Activated naive CD4-positive, alpha-beta T cell treated with anti-CD3 and anti-CD28 coated beads, Interleukin-2, amount 50 U/mL, for 24 hours (primary cell): Measurements from ENCODE around the gene STK38L.

ENCODE experiments used
- H3K27ac Mint-ChIP-seq: one replicate; pipeline ENCODE4 v1.8.0; 2021; ENCODE audit warnings: mild to moderate bottlenecking, mixed read lengths
- H3K27me3 Mint-ChIP-seq: one replicate; pipeline ENCODE4 v1.8.0; 2021; ENCODE audit warnings: mixed read lengths
- H3K36me3 Mint-ChIP-seq: one replicate; pipeline ENCODE4 v1.8.0; 2021; ENCODE audit warnings: mixed read lengths
- H3K4me1 Mint-ChIP-seq: one replicate; pipeline ENCODE4 v1.8.0; 2021; ENCODE audit warnings: mixed read lengths
- H3K4me3 Mint-ChIP-seq: one replicate; pipeline ENCODE4 v1.8.0; 2021; ENCODE audit warnings: mild to moderate bottlenecking, mixed read lengths
- H3K9me3 Mint-ChIP-seq: one replicate; pipeline ENCODE4 v1.8.0; 2021; ENCODE audit warnings: mixed read lengths

STK38L gene

GRCh38 chr12:27309293-27309994 is 65.4 kb downstream of the STK38L start:
- Mint-ChIP-seq H3K27me3 (no peaks in the 10 kb centered on the region), H3K4me1 (peaks cover 7% of the 10 kb centered on the region), H3K4me3 (no peak overlapping the region), H3K9me3 (no peaks in the 10 kb centered on the region), H3K27ac (no peak overlapping the region), H3K36me3 (peaks cover 3% of the 10 kb centered on the region)

GRCh38 chr12:27309995-27310315 is 65.9 kb downstream of the STK38L start:
- peaks cover 3% of the 10 kb centered on the region for H3K36me3 Mint-ChIP-seq
- H3K9me3 Mint-ChIP-seq, result no peaks in the 10 kb centered on the region
- H3K4me1 Mint-ChIP-seq, result peaks cover 7% of the 10 kb centered on the region
- H3K27ac Mint-ChIP-seq, result no peak overlapping the region
- no peak overlapping the region for H3K4me3 Mint-ChIP-seq
- H3K27me3 Mint-ChIP-seq, result no peaks in the 10 kb centered on the region

- Mint-ChIP-seq H3K4me1 (no peaks in the 10 kb centered on the region), H3K36me3 (peaks cover 6% of the 10 kb centered on the region), H3K9me3 (no peaks in the 10 kb centered on the region), H3K27me3 (no peaks in the 10 kb centered on the region), H3K4me3 (no peak overlapping the region), H3K27ac (no peak overlapping the region)
Observed at GRCh38 chr12:27316947-27317346, 72.9 kb downstream of the STK38L start.

GRCh38 chr12:27319409-27319808 is 75.3 kb downstream of the STK38L start:
- Mint-ChIP-seq H3K27ac (no peak overlapping the region), H3K4me3 (no peak overlapping the region), H3K27me3 (no peaks in the 10 kb centered on the region), H3K36me3 (peaks cover 3% of the 10 kb centered on the region), H3K4me1 (no peaks in the 10 kb centered on the region), H3K9me3 (no peaks in the 10 kb centered on the region)

DNA sequence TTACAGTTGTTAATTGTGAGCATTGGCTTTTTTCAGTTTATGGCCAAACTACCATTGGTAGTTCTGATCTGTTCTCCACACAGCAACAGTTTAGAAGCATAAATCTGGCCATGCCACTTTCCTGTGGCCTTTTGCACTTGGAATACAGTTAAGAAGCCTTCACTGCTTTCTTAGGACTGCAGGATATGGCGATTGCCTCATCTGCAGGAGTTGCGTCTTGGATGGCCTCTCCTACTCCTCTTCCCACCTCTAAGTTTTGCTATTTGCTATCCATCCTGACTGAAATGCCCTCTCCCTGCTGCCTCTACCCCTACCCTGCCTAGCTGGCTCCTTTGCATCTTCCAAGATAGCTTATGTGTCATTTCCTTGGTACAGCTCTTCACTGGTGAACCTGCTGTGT is 75.8 kb downstream of the STK38L start:
- no peak overlapping the region for H3K4me3 Mint-ChIP-seq
- H3K27ac Mint-ChIP-seq, result no peak overlapping the region
- H3K4me1 Mint-ChIP-seq, result no peaks in the 10 kb centered on the region
- H3K27me3 Mint-ChIP-seq, result no peaks in the 10 kb centered on the region
- peaks cover 3% of the 10 kb centered on the region for H3K36me3 Mint-ChIP-seq
- no peaks in the 10 kb centered on the region for H3K9me3 Mint-ChIP-seq

GRCh38 chr12:27324530-27324929 is 80.4 kb downstream of the STK38L start:
- H3K36me3 Mint-ChIP-seq, result no peaks in the 10 kb centered on the region
- no peak overlapping the region for H3K27ac Mint-ChIP-seq
- H3K4me3 Mint-ChIP-seq, result no peak overlapping the region

GRCh38 chr12:27330846-27331245 is 86.8 kb downstream of the STK38L start:
- H3K27me3 Mint-ChIP-seq, result peaks cover 33% of the 10 kb centered on the region
- H3K4me3 Mint-ChIP-seq, result no peak overlapping the region
- peaks cover 22% of the 10 kb centered on the region for H3K4me1 Mint-ChIP-seq
- no peak overlapping the region for H3K27ac Mint-ChIP-seq
- H3K36me3 Mint-ChIP-seq, result no peaks in the 10 kb centered on the region
- no peaks in the 10 kb centered on the region for H3K9me3 Mint-ChIP-seq

More at GRCh38 chr12:27324530-27324929, 80.4 kb downstream of the STK38L start:
- Mint-ChIP-seq H3K4me1 (no peaks in the 10 kb centered on the region), H3K27me3 (no peaks in the 10 kb centered on the region), H3K9me3 (no peaks in the 10 kb centered on the region)

DNA sequence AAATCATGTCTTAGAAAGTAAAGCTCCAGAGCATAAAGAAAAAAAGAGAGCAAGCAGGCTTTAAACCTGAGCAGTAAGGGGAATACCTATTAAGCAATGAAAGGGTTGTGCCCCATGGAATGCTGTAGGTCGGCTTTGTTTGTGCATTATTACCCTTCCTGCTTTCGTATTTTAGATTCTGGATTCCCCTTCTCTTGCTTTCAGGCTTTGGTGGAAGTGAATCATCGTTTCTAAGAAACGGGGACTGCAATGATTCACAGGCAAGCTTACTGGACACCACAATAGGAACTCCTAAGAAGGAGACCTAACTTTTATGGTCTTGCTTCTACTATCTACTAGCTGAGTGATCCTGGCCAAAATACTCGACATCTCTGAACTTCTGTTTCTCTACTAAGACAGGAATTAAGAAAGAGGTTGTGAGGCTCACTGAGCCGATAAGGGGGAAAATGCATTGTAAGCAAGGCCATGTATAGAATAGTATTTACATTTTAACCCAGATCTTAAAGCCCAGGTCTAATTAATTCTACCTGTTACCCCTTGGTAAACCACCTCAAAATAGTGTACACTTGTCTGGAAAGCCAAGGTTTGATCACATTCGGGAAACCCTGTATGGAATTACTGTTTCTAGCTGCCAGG is 87.3 kb downstream of the STK38L start:
- Mint-ChIP-seq H3K9me3 (no peaks in the 10 kb centered on the region), H3K27ac (peak overlapping the region; percentile 56), H3K36me3 (no peaks in the 10 kb centered on the region), H3K4me3 (peak overlapping the region; percentile 27), H3K27me3 (peaks cover 35% of the 10 kb centered on the region), H3K4me1 (peaks cover 22% of the 10 kb centered on the region)

DNA sequence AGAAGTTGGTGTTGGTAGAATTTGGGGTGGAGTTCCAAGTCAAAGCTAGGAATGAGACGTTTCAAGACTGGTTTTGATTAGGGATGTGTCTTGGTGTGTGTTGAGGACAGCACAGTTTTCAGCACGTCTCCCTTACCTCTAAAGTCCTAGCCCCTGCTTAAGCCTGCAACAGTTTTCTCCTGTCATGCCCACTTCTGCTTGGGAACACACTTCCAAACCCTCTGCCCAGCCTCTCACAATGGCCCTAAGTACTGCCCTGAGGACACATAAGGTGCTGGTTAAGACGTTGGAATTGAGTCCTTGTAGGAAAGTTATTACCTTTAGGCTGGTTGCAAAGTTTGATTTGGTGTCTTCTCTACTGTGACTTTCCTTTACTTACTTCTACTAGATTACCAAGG is 87.8 kb downstream of the STK38L start:
- Mint-ChIP-seq H3K4me3 (peak overlapping the region; percentile 74), H3K4me1 (peaks cover 22% of the 10 kb centered on the region), H3K27me3 (peaks cover 35% of the 10 kb centered on the region), H3K36me3 (no peaks in the 10 kb centered on the region), H3K27ac (peak overlapping the region; percentile 56), H3K9me3 (no peaks in the 10 kb centered on the region)

DNA sequence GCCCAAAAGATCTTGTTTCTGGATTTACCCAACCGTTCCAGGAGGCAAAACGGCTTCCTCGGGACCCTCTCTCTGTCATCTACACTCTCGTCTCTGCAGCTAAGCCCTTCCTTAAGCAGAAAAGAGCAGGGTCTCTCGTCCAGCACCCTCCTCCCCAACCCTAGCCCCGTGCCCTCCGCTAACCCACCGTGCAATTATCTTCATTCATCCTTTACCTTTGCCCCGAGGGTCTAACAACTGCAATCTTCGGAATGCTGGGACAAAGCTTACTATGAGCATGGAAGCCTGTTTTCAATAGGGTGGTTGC is 88.3 kb downstream of the STK38L start:
- Mint-ChIP-seq H3K36me3 (no peaks in the 10 kb centered on the region), H3K27ac (peak overlapping the region; percentile 56), H3K9me3 (no peaks in the 10 kb centered on the region), H3K4me3 (peak overlapping the region; percentile 74), H3K4me1 (peaks cover 22% of the 10 kb centered on the region), H3K27me3 (peaks cover 35% of the 10 kb centered on the region)

- Mint-ChIP-seq H3K4me1 (peaks cover 22% of the 10 kb centered on the region), H3K36me3 (no peaks in the 10 kb centered on the region), H3K27me3 (peaks cover 35% of the 10 kb centered on the region), H3K4me3 (peak within 1 kb of the TSS; percentile 92), H3K9me3 (no peaks in the 10 kb centered on the region), H3K27ac (peak within 1 kb of the TSS; percentile 67)
Observed at GRCh38 chr12:27332714-27333402, 88.8 kb downstream of the STK38L start, which contains the start of gene BMAL2. Gene BMAL2 (plus strand): TSS chr12:27332836. CDS start chr12:27333073, 237 bp downstream.

DNA sequence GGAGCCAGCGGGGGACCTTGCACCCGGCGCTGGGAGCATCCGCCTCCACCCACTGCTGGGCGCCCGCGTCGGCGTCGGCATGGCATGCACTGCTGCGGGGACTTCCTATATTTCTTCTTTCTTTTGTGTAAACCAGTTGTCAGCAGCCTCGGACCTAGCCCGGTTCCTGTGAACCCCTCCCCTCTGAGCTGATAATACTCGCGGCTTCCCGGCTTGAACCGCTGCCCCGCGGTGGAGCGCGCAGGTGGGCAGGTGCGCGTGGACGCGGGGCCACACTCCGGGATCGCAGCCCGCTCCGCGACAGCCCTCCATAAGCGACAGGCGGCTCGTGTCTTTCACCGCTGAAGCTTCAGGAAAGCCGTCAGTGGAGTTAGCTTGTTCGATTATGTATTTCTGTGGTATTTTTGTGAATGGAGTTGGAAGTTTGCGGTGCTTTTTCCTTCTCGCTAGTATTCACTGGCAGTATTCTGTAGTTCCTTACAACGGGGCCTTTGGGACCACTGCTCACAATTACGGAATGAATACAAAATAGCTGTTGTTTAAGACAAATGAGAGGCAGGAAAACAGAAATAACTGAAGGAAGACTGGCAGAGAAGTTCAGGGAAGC is 89.4 kb downstream of the STK38L start:
- H3K9me3 Mint-ChIP-seq, result no peaks in the 10 kb centered on the region
- peaks cover 35% of the 10 kb centered on the region for H3K27me3 Mint-ChIP-seq
- peak overlapping the region; percentile 92 for H3K4me3 Mint-ChIP-seq
- no peaks in the 10 kb centered on the region for H3K36me3 Mint-ChIP-seq
- H3K27ac Mint-ChIP-seq, result peak overlapping the region; percentile 67
- H3K4me1 Mint-ChIP-seq, result peaks cover 22% of the 10 kb centered on the region

- H3K4me3 Mint-ChIP-seq, result peak overlapping the region; percentile 92
- H3K27me3 Mint-ChIP-seq, result peaks cover 35% of the 10 kb centered on the region
- H3K36me3 Mint-ChIP-seq, result no peaks in the 10 kb centered on the region
- no peaks in the 10 kb centered on the region for H3K9me3 Mint-ChIP-seq
- no peak overlapping the region for H3K27ac Mint-ChIP-seq
- peaks cover 22% of the 10 kb centered on the region for H3K4me1 Mint-ChIP-seq
Observed at GRCh38 chr12:27334042-27334720, 90.1 kb downstream of the STK38L start.

GRCh38 chr12:27334721-27335082 is 90.6 kb downstream of the STK38L start:
- peaks cover 22% of the 10 kb centered on the region for H3K4me1 Mint-ChIP-seq
- no peaks in the 10 kb centered on the region for H3K9me3 Mint-ChIP-seq
- no peak overlapping the region for H3K27ac Mint-ChIP-seq
- H3K27me3 Mint-ChIP-seq, result peaks cover 35% of the 10 kb centered on the region
- no peaks in the 10 kb centered on the region for H3K36me3 Mint-ChIP-seq
- no peak overlapping the region for H3K4me3 Mint-ChIP-seq

DNA sequence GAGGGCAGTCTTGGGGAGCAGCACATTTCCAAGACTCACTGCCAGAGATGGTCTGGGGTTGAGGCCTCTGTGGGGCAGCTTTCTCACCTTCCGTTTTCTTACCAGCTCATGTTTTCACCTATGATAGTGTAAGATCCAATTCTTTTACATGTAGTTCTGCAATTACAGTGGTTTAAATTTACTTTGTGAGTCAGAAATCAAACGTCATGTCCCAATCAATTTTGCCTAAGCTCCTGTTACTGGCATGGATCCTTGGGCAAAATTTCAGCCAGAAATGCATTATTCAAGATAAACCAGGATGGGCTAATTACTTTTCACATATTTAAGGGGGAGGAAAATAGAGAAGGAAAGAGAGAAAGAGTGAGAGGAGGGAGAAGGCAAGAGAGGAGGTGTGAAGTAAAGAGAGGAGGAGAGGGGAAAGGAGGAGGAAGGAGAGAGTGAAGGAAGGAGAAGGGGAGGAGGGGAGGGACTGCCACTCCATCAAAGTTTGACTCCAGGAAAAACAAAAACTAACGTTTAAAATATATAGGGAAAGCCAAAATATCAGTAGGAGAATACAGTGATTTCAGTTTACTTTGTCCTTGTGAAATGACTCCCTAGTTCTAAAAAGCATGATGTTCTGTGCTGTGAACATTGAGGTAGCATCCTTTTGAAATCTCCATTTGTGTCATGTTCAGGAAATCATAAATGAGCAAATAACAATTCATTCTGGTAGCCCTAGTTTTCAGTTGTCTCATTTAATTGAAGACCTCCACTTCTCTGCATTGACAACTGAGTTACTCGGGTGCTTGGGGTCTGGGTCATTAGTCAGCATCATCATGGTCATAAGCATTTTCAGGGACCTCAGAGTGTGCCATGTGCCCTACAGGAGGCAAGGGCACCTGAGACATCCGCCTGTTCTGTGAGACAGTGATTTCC is 91.5 kb downstream of the STK38L start:
- peaks cover 22% of the 10 kb centered on the region for H3K4me1 Mint-ChIP-seq
- H3K36me3 Mint-ChIP-seq, result no peaks in the 10 kb centered on the region
- no peaks in the 10 kb centered on the region for H3K9me3 Mint-ChIP-seq
- H3K4me3 Mint-ChIP-seq, result no peak overlapping the region
- H3K27me3 Mint-ChIP-seq, result peaks cover 33% of the 10 kb centered on the region
- no peak overlapping the region for H3K27ac Mint-ChIP-seq
